Stimulated activated CD4-positive, alpha-beta T cell treated with anti-CD3 and anti-CD28 coated beads, TNF-alpha, amount 100 ng/mL, for 24 hours (primary cell): ENCODE data around the gene ARMC5.
"Not testable (repeated sequence)": the region's sequence is repeated elsewhere in the genome, so short reads cannot be mapped to it uniquely, and the experiment has no call there.

Experiments
- DNase-seq, 3 experiments: peaks; one replicate each; pipeline ENCODE4 v3.0.0-alpha.2; 2020; ENCODE audit warnings: low read depth in 3 of 3

ARMC5 gene

DNA sequence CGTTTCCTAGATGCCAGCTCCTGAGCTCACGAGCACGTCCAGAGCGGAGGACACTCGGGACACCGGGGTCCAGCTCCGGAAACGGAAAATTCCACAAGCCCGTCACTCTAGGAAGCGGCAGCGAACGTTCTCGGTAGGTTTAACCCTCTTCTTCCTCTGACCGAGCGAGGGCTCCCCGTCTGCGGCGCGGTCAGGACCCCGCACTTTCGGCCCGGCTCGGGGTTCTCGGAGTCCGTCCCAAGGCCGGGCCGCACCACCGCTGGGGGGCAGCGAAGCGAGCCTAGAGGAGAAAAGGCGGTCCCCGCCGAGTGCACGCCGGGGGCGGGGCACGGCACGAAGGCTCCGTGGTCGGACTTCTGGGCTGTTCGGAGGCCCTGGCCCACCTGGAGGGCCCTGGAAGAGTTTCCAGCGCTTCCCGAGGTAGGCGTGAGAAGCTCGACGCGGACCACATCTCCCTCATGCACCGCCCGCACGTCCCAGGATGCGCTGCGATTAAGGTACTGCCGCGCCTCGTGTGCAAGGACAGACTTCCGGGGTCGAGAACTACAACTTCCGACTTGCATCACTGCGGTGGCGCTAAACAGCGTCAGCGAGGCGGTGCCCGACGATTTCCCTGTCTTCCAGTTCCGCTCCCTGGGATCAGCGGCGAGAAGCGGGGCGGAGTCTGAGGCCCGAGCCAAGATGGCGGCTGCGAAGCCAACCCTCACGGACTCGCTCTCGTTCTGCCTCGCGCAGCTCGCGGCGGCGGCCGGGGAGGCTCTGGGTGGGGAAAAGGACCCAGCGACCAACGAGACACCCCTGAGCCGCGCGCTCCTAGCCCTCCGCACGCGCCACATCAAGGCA is at the start of gene ARMC5:
Gene ARMC5 (plus strand): TSS at position 658 of the 843 bp plus-strand sequence. CDS start 24 bp downstream, at position 682.
- DNase-seq = peak; percentile 93 to 96 (median 93)

- DNase-seq = no peak
These were observed 49.2 kb upstream of the ARMC5 start for GRCh38 chr16:31410082-31410481.

DNA sequence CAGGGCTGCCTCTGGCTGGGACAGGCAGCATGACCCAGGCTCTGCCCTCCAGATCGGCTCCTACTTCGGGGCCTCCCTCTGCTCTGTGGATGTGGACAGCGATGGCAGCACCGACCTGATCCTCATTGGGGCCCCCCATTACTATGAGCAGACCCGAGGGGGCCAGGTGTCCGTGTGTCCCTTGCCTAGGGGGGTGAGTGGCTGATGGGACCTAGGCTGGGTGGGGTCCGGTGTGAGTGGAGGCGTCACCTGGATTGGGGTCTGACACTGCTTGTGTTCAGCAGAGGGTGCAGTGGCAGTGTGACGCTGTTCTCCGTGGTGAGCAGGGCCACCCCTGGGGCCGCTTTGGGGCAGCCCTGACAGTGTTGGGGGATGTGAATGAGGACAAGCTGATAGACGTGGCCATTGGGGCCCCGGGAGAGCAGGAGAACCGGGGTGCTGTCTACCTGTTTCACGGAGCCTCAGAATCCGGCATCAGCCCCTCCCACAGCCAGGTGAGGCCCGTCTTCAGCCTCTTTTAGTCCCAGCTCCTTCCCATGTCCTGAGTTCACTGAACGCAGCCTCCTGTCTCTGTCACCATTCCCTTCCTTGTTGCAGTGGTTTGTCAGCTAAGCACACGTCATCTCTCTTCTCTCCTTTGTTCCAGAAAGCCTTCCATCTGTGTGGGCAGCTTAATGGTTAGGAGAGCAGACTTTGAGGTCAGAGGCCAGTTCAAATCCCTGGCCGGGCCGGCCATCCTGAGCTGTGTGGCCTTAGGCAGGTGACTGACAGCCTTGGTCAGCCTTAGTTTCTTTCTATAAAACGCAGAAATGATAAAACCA is 48.1 kb upstream of the ARMC5 start:
- no peak for DNase-seq

GRCh38 chr16:31412750-31413149 is 46.6 kb upstream of the ARMC5 start:
- DNase-seq = no peak

- no peak for DNase-seq
These were observed 45.9 kb upstream of the ARMC5 start for GRCh38 chr16:31413381-31413780.

DNA sequence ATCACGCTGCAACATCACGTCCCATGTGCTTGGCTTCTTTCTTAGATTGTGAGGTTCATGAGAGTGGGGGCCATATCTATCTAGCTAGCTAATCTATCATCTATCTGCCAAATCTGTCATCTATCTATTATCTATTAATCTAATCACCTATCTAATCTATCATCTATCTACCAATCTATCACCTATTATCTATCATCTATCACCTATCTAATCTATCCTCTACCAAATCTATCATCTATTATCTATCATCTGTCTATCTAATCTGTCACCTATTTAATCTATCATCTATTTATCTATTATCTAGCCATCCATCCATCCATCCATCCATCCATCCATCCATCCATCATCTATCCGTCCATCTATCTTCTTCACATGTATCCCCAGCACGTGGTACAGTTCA is 45.4 kb upstream of the ARMC5 start:
- no peak for DNase-seq

GRCh38 chr16:31414706-31415105 is 44.6 kb upstream of the ARMC5 start:
- no peak for DNase-seq

DNA sequence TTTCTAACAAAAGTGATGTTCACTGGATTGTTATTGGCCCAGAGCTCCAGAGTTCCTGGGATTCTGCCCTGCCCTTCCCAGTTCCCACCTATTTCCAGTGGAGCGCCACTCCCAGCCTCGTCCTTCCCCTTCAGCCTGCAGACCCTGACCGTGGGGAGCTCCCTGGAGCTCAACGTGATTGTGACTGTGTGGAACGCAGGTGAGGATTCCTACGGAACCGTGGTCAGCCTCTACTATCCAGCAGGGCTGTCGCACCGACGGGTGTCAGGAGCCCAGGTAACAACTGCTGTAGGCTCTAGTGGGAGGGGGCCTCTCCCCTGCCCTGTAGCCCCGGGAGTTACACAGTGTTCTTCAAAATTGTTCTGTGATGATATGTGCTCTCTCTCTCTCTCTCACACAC is 42.9 kb upstream of the ARMC5 start:
- DNase-seq = no peak

DNA sequence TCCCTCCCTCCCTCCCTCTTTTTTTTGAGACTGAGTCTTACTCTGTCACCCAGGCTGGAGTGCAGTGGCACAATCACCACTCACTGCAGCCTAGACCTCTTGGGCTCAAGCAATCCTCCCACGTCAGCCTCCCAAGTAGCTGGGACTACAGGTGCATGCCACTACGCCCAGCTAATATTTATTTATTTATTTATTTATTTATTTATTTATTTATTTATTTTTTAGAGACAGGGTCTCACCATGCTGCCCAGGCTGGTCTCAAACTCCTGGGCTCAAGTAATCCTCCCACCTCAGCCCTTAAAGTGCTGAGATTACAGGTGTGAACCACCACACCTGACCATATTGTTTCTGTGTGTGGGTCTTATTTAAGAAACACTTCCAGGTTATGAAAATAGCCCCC is 42.3 kb upstream of the ARMC5 start:
- DNase-seq = not testable (repeated sequence)

DNA sequence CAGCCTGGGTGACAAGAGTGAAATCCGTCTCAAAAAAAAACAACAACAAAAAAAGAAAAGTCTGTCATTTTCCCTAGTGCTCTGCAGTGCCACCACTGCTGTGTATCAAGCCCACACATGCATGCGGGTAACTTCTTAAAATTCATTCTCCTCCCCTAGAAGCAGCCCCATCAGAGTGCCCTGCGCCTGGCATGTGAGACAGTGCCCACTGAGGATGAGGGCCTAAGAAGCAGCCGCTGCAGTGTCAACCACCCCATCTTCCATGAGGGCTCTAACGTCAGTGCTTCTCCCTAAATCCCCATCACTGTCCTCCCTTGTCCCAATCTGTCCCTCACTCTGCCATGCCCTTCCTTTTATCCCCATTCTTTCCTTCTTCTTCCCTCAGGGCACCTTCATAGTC is 41.4 kb upstream of the ARMC5 start:
- no peak for DNase-seq

DNA sequence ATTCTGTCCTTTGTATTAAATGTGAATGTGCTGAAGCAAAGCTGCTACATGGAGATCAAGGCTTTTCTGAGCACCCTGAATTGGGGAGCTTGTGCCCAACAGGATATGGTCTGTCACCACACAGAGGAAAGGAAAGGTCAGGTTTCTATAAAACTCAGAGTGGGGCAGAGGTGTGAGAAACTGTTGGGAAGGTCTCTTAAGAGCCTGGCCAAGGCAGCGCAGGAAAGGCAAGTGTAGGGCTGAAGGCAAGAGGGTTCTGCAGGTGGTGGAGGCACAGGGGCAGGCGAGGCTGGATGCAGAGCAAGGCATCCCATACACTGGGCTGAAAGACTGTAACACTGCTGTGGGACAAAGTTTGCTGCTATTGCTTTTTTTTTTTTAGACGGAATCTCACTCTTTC is 39.3 kb upstream of the ARMC5 start:
- DNase-seq = no peak

GRCh38 chr16:31421587-31421986 is 37.7 kb upstream of the ARMC5 start:
- peak in 2 of 3 experiments; percentile 17 to 50 for DNase-seq

GRCh38 chr16:31423241-31423640 is 36.1 kb upstream of the ARMC5 start:
- DNase-seq = no peak

DNA sequence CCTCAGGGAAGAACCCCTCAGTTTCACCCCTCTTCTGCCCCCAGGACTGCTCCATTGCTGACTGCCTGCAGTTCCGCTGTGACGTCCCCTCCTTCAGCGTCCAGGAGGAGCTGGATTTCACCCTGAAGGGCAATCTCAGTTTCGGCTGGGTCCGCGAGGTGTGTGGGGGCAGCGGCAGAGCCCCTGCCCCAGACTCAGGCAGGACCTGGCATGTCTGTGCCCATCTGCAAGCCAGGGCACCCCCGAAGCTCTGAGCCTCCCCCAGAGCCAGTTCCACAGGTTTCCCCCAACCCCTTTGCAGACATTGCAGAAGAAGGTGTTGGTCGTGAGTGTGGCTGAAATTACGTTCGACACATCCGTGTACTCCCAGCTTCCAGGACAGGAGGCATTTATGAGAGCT is 35.5 kb upstream of the ARMC5 start:
- no peak for DNase-seq

GRCh38 chr16:31427441-31428278 is 31.6 kb upstream of the ARMC5 start:
- peak; percentile 29 to 59 (median 48) for DNase-seq

GRCh38 chr16:31428279-31428597 is 31.1 kb upstream of the ARMC5 start, which contains the start of gene COX6A2:
Gene COX6A2 (minus strand): TSS chr16:31428360. CDS start chr16:31428325, 35 bp downstream.
- no peak for DNase-seq

- no peak for DNase-seq
These were observed 30.6 kb upstream of the ARMC5 start for GRCh38 chr16:31428638-31429247.

- DNase-seq = no peak
These were observed 30.0 kb upstream of the ARMC5 start for GRCh38 chr16:31429314-31429713.

GRCh38 chr16:31429796-31430195 is 29.5 kb upstream of the ARMC5 start:
- DNase-seq = no peak

- no peak for DNase-seq
These were observed 28.8 kb upstream of the ARMC5 start for GRCh38 chr16:31430380-31431052.
